Transverse colon (tissue), 4 donors: ENCODE data around the gene C5AR1. TPM values are rescaled to one million over a fixed set of nuclear protein-coding genes. Genes with fewer than 3 reads are reported as not detected.

Experiments used
- DNase-seq: peaks from one replicate; pipeline ENCODE4 v3.0.0-alpha.2; 2019
- H3K27ac ChIP-seq, 4 donors: fragments of 200-600 bp; sonication (generic); 2 replicates each; pipeline ENCODE4 v1.5.1; 2016 to 2018; ENCODE audit warnings: inconsistent platforms in 4 of 4
- H3K27me3 ChIP-seq: fragments of 200-600 bp; sonication (generic); 2 replicates; pipeline ENCODE4 v1.5.1; 2017; ENCODE audit warnings: inconsistent platforms
- H3K36me3 ChIP-seq, 4 donors: fragments of 200-600 bp; sonication (generic); 2 replicates each; pipeline ENCODE4 v1.5.1; 2017 to 2019; ENCODE audit warnings: inconsistent platforms in 4 of 4
- H3K4me1 ChIP-seq, 4 donors: fragments of 200-600 bp; sonication (generic); 2 replicates each; pipeline ENCODE4 v1.5.1; 2017 to 2020; ENCODE audit warnings: inconsistent platforms in 4 of 4
- H3K4me3 ChIP-seq, 4 donors: fragments of 200-600 bp; sonication (generic); 1 replicate in 1 of 4; 2 replicates in 3 of 4; pipeline versions ENCODE4 v1.5.1 to v1.6.1; 2017 to 2019; ENCODE audit warnings: inconsistent platforms in 4 of 4
- H3K9me3 ChIP-seq, 2 donors: fragments of 200-600 bp; sonication (generic); 2 replicates each; pipeline ENCODE4 v1.5.1; 2017 to 2019; ENCODE audit warnings: inconsistent platforms in 2 of 2
- CTCF ChIP-seq, 5 experiments: fragments of 200-600 bp in 3 of 5; fragments of 450-650 bp in 2 of 5; sonication (generic) in 3 of 5; IDR thresholded peaks; 1 replicate in 2 of 5; 2 replicates in 3 of 5; pipeline ENCODE4 v1.5.1; 2016 to 2017; ENCODE audit warnings: antibody characterized with exemption in 5 of 5, inconsistent platforms in 3 of 5, mild to moderate bottlenecking in 2 of 5, moderate library complexity in 1 of 5
- EP300 ChIP-seq: sonication (generic); formaldehyde crosslinking; IDR thresholded peaks from one replicate; pipeline ENCODE4 v1.6.1; 2017; ENCODE audit warnings: antibody characterized with exemption, low read depth
- POLR2A ChIP-seq: fragments of 450-650 bp; IDR thresholded peaks from one replicate; pipeline ENCODE4 v1.6.1; 2016; ENCODE audit warnings: antibody characterized with exemption, mild to moderate bottlenecking, moderate library complexity
- POLR2AphosphoS5 ChIP-seq, 3 donors: sonication (generic); formaldehyde crosslinking; IDR thresholded peaks; one replicate each; pipeline ENCODE4 v1.6.1; 2016; ENCODE audit warnings: antibody characterized with exemption in 3 of 3
- WGBS, 2 donors: methylation state at CpG; one replicate each; pipeline ENCODE4 v1.1.5; 2018; ENCODE audit warnings: low coverage in 1 of 2; 5-methylcytosine and 5-hydroxymethylcytosine counted together
- in situ Hi-C, 4 donors: fragments of 200-750 bp; cut with MboI; loops; one replicate each; pipeline versions ENCODE4 v1.15.0 to v1.15.1; 2017; ENCODE audit warnings: low sequenced_read_pairs in 3 of 4, low pct_ligation_motif_present in 1 of 4, low pct_unique_long_range_greater_than_20kb in 1 of 4
- intact Hi-C: fragments of 100-400 bp; cut with DNase I; formaldehyde crosslinking; loops from one replicate; pipeline ENCODE4 v1.15.1; 2023; ENCODE audit warnings: low total_unique reads
- total RNA-seq, 4 donors: library from RNA; depleted of rRNA; stranded (reverse); fragments of >200 nt; gene quantifications; one replicate each; pipeline ENCODE4 v1.1.0, GENCODE V29; 2016

The C5AR1 gene
- total RNA-seq, 4 donors from 2014 or later: 0.60 to 9.0 (median 5.3) TPM

DNA sequence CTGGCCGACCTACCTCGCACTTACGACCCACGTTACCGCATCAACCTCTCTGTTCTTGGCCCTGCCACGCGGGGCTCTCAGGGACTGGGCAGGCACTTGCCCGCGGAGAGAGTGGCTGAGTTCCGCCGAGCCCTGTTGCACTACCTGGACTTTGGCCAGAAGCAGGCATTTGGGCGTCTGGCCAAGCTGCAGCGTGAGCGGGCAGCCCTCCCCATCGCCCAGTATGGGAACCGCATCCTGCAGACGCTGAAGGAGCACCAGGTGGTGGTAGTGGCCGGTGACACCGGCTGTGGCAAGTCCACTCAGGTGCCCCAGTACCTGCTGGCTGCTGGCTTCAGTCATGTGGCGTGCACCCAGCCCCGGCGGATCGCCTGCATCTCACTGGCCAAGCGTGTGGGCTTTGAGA is 43.6 kb downstream of the C5AR1 start:
- in situ Hi-C loops (no loop called here), intact Hi-C loops (no loop called here)
- peak; percentile 74 for DNase-seq

DNA sequence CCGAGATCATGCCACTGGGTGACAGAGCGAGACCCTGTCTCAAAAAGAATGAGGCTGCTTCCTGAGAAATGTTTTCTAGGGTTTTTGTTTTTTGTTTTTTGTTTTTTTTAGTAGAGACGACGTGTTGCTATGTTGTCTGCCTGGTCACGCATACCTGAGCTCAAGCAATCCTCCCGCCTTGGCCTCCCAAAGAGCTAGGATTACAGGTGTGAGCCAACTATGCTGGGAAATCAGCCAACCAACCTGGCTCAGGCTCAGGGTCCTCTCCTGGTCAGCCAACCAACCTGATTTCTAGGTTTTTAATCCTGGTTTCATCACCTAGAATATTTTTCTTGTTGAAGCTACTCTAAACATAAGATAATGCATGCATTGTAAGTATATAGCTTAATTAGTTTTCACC is 47.2 kb downstream of the C5AR1 start:
- 93 to 97% methylated on average over 5 to 6 of the region's 6 CpGs for whole genome bisulfite sequencing, 2 donors
- no peak for DNase-seq
- in situ Hi-C loops: no loop called here

More for the DNA sequence above, 43.6 kb downstream of the C5AR1 start:
- Histone ChIP-seq H3K4me1 (peaks cover 4 to 19% (median 10%) of the 10 kb centered on the region in 4 donors), H3K4me3 (no peak overlapping the region), H3K27me3 (no peaks in the 10 kb centered on the region), H3K27ac (no peak overlapping the region), H3K36me3 (peaks cover 0 to 35% (median 14%) of the 10 kb centered on the region in 4 donors), H3K9me3 (no peaks in the 10 kb centered on the region)
- TF ChIP-seq CTCF (IDR thresholded peaks at IDR 0.05): no peak
- no peak for TF ChIP-seq POLR2A
- no peak for TF ChIP-seq EP300
- TF ChIP-seq POLR2AphosphoS5 (IDR thresholded peaks at IDR 0.05): peak in 1 of 3 donors; percentile 27
- 80% methylated on average over 24 of the region's 24 CpGs; no CpG with 5 or more reads in 1 of the 2 donors for WGBS, 2 donors

DNA sequence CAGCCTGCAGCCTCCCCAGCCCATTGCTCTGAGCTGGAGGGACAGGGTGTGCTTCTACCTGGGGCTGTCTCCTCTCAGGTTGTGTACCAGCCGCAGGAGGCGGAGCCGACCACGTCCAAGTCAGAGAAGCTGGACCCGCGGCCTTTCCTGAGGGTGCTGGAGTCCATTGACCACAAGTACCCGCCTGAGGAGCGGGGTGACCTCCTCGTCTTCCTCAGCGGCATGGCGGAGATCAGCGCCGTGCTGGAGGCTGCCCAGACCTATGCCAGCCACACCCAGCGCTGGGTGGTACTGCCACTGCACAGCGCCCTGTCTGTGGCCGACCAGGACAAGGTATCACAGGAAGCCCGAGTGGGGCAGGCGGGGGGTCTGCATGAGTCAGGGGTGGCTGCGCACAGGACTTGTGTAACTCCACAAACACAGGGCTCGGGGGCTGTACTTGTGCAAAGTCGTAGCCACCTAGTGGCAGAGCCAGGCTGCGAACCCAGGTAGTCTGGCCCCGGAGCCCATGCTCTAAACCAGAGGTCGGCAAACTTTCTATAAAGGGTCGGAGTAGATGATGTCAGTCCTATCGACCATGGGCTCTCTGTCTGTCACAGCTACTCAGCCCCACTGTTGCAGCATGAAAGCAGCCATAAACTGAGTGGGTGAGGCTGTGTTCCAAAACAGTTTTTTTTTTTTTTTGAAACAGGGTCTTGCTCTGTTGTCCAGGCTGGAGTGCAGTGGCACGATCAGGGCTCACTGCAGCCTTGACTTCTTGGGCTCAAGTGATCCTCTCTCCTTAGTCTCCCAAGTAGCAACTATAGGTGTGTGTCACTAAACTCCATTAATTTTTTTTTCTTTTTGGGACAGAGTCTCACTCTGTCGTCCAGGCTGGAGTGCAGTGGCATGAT is 48.4 kb downstream of the C5AR1 start:
- in situ Hi-C loops: no loop called here
- H3K36me3 ChIP-seq: peaks cover 0 to 61% (median 24%) of the 10 kb centered on the region in 4 donors

More for the DNA sequence above, 47.2 kb downstream of the C5AR1 start:
- H3K27me3 ChIP-seq: no peaks in the 10 kb centered on the region
- H3K4me1 ChIP-seq: no peaks in the 10 kb centered on the region
- H3K4me3 ChIP-seq: no peak overlapping the region
- H3K27ac ChIP-seq: no peak overlapping the region
- H3K36me3 ChIP-seq: peaks cover 0 to 51% (median 23%) of the 10 kb centered on the region in 4 donors
- H3K9me3 ChIP-seq: no peaks in the 10 kb centered on the region
- intact Hi-C loops: no loop called here
- no peak for TF ChIP-seq EP300
- no peak for TF ChIP-seq CTCF (IDR thresholded peaks at IDR 0.05)
- TF ChIP-seq POLR2A: no peak
- no peak for TF ChIP-seq POLR2AphosphoS5 (IDR thresholded peaks at IDR 0.05)

More for the DNA sequence above, 48.4 kb downstream of the C5AR1 start:
- Histone ChIP-seq H3K9me3 (no peaks in the 10 kb centered on the region), H3K27me3 (no peaks in the 10 kb centered on the region), H3K27ac (no peak overlapping the region), H3K4me1 (no peaks in the 10 kb centered on the region), H3K4me3 (no peak overlapping the region)
- 92 to 100% methylated on average over 2 to 28 of the region's 28 CpGs for WGBS, 2 donors
- intact Hi-C loops: loop anchor here (2.0 kb wide), 1 partner anchor 63 kb away; no protein-coding TSS in a partner anchor
- no peak for DNase-seq
- no peak for TF ChIP-seq CTCF (IDR thresholded peaks at IDR 0.05)
- no peak for TF ChIP-seq POLR2A
